Mesendoderm (in vitro differentiated cells): ENCODE measurements around the gene FLVCR1.
A peak's percentile ranks its signal among the peaks of the same experiment; 100 is the strongest.

Experiments
- DNase-seq: peaks from one replicate; pipeline ENCODE4 v3.0.0; 2013
- H2AK5ac ChIP-seq: 2 replicates; pipeline ENCODE4 v1.6.1; 2013; ENCODE audit warnings: low read length, inconsistent platforms
- H2BK120ac ChIP-seq: 2 replicates; pipeline ENCODE4 v1.6.1; 2013; ENCODE audit warnings: low read depth, mild to moderate bottlenecking, low read length, moderate library complexity, mixed read lengths
- H2BK15ac ChIP-seq: replicated peaks from 2 replicates; pipeline ENCODE4 v1.6.1; 2013; ENCODE audit warnings: low read depth, mild to moderate bottlenecking, moderate library complexity
- H2BK5ac ChIP-seq: 2 replicates; pipeline ENCODE4 v1.6.1; 2013; ENCODE audit warnings: low read length, inconsistent platforms
- H3K18ac ChIP-seq: 2 replicates; pipeline ENCODE4 v1.6.1; 2013; ENCODE audit warnings: mild to moderate bottlenecking, low read length, mixed read lengths
- H3K23ac ChIP-seq: one replicate; pipeline ENCODE4 v1.6.1; 2013; ENCODE audit warnings: low read length
- H3K27ac ChIP-seq: 2 replicates; pipeline ENCODE4 v1.5.1; 2013; ENCODE audit warnings: low read depth, mild to moderate bottlenecking, inconsistent platforms, low read length, moderate library complexity
- H3K27me3 ChIP-seq: 2 replicates; pipeline ENCODE4 v1.6.1; 2013; ENCODE audit warnings: low read length, control low read depth, mild to moderate bottlenecking, inconsistent platforms; ENCODE audit not compliant: insufficient read depth, poor library complexity
- H3K36me3 ChIP-seq: 2 replicates; pipeline ENCODE4 v1.6.1; 2013; ENCODE audit warnings: low read length, inconsistent platforms; ENCODE audit not compliant: control insufficient read depth, insufficient read depth
- H3K4ac ChIP-seq: one replicate; pipeline ENCODE4 v1.6.1; 2013; ENCODE audit warnings: low read depth, mild to moderate bottlenecking, low read length, moderate library complexity
- H3K4me1 ChIP-seq: 2 replicates; pipeline ENCODE4 v1.6.1; 2013; ENCODE audit warnings: low read depth, low read length, inconsistent platforms; ENCODE audit not compliant: control insufficient read depth
- H3K4me2 ChIP-seq: 2 replicates; pipeline ENCODE4 v1.6.1; 2013; ENCODE audit warnings: low read length
- H3K4me3 ChIP-seq: 2 replicates; pipeline ENCODE4 v1.5.1; 2013; ENCODE audit warnings: mild to moderate bottlenecking, low read length
- H3K56ac ChIP-seq: one replicate; pipeline ENCODE4 v1.6.1; 2013; ENCODE audit warnings: low read length
- H3K79me1 ChIP-seq: 2 replicates; pipeline ENCODE4 v1.6.1; 2013; ENCODE audit warnings: low read length, inconsistent platforms
- H3K79me2 ChIP-seq: 2 replicates; pipeline ENCODE4 v1.6.1; 2013; ENCODE audit warnings: mild to moderate bottlenecking, low read length; ENCODE audit not compliant: control insufficient read depth, insufficient read depth
- H3K9ac ChIP-seq: 2 replicates; pipeline ENCODE4 v1.6.1; 2013; ENCODE audit warnings: low read length, inconsistent platforms
- H4K5ac ChIP-seq: one replicate; pipeline ENCODE4 v1.6.1; 2013; ENCODE audit warnings: low read length
- H4K8ac ChIP-seq: one replicate; pipeline ENCODE4 v1.6.1; 2013; ENCODE audit warnings: low read depth, mild to moderate bottlenecking, control low read depth, low read length, moderate library complexity
- WGBS: extraction: QIAGEN DNeasy Blood & Tissue Kit; methylation state at CpG from one replicate; pipeline ENCODE4 v1.1.7; 2013; ENCODE audit warnings: low lambda C conversion rate, missing lambda C conversion rate; ENCODE audit not compliant: insufficient coverage; ENCODE audit errors: extremely low coverage; 5-methylcytosine and 5-hydroxymethylcytosine counted together

FLVCR1 gene

GRCh38 chr1:212917134-212917485 lies 59.0 kb downstream of the FLVCR1 start:
- no peak overlapping the region for H2AK5ac ChIP-seq
- no peak overlapping the region for H2BK120ac ChIP-seq
- no peak overlapping the region for H3K4me3 ChIP-seq
- peak overlapping the region; percentile 90 for H3K56ac ChIP-seq
- H4K8ac ChIP-seq = no peak overlapping the region
- no peak overlapping the region for H3K27ac ChIP-seq
- H3K18ac ChIP-seq = no peak overlapping the region
- H3K23ac ChIP-seq = no peak overlapping the region
- H3K4me1 ChIP-seq = peaks cover 17% of the 10 kb centered on the region
- no peaks in the 10 kb centered on the region for H3K36me3 ChIP-seq
- no peak overlapping the region for H4K5ac ChIP-seq
- no peak overlapping the region for H3K4ac ChIP-seq
- no peak overlapping the region for H2BK5ac ChIP-seq
- H3K4me2 ChIP-seq = no peak overlapping the region
- peak overlapping the region; percentile 64 for H3K9ac ChIP-seq
- no peak for DNase-seq
- H2BK15ac ChIP-seq = no peak overlapping the region
- no peaks in the 10 kb centered on the region for H3K79me1 ChIP-seq
- WGBS = no CpG with 5 or more reads among the region's 9 CpGs
- H3K79me2 ChIP-seq = no peaks in the 10 kb centered on the region
- no peaks in the 10 kb centered on the region for H3K27me3 ChIP-seq

- H3K79me1 ChIP-seq = no peaks in the 10 kb centered on the region
- no peak overlapping the region for H2BK5ac ChIP-seq
- no peak overlapping the region for H2AK5ac ChIP-seq
- H3K18ac ChIP-seq = no peak overlapping the region
- no peak overlapping the region for H3K23ac ChIP-seq
- H3K4me3 ChIP-seq = no peak overlapping the region
- no peak overlapping the region for H4K8ac ChIP-seq
- WGBS = no CpG with 5 or more reads among the region's 5 CpGs
- H3K27ac ChIP-seq = no peak overlapping the region
- no peak overlapping the region for H3K9ac ChIP-seq
- H2BK120ac ChIP-seq = no peak overlapping the region
- H3K36me3 ChIP-seq = no peaks in the 10 kb centered on the region
- no peak overlapping the region for H3K4me2 ChIP-seq
- H3K79me2 ChIP-seq = no peaks in the 10 kb centered on the region
- peak overlapping the region; percentile 44 for H3K56ac ChIP-seq
- no peak for DNase-seq
- H3K4ac ChIP-seq = no peak overlapping the region
- no peaks in the 10 kb centered on the region for H3K27me3 ChIP-seq
- peaks cover 17% of the 10 kb centered on the region for H3K4me1 ChIP-seq
- H4K5ac ChIP-seq = no peak overlapping the region
- no peak overlapping the region for H2BK15ac ChIP-seq
Measured at GRCh38 chr1:212917858-212918257, 59.8 kb downstream of the FLVCR1 start.

- no peak overlapping the region for H2BK15ac ChIP-seq
- no peak overlapping the region for H3K56ac ChIP-seq
- no peak overlapping the region for H2BK120ac ChIP-seq
- H4K5ac ChIP-seq = no peak overlapping the region
- H3K4ac ChIP-seq = no peak overlapping the region
- H3K4me3 ChIP-seq = no peak overlapping the region
- no peak for DNase-seq
- H3K27me3 ChIP-seq = no peaks in the 10 kb centered on the region
- H3K79me1 ChIP-seq = no peaks in the 10 kb centered on the region
- no peak overlapping the region for H3K23ac ChIP-seq
- H2BK5ac ChIP-seq = no peak overlapping the region
- no peaks in the 10 kb centered on the region for H3K79me2 ChIP-seq
- H3K18ac ChIP-seq = no peak overlapping the region
- no peak overlapping the region for H3K4me2 ChIP-seq
- WGBS = no CpG with 5 or more reads among the region's 2 CpGs
- peaks cover 17% of the 10 kb centered on the region for H3K4me1 ChIP-seq
- H3K27ac ChIP-seq = no peak overlapping the region
- H3K9ac ChIP-seq = no peak overlapping the region
- H2AK5ac ChIP-seq = no peak overlapping the region
- no peak overlapping the region for H4K8ac ChIP-seq
- no peaks in the 10 kb centered on the region for H3K36me3 ChIP-seq
Measured at GRCh38 chr1:212918824-212919223, 60.7 kb downstream of the FLVCR1 start.

- no CpG with 5 or more reads among the region's 7 CpGs for WGBS
- H3K36me3 ChIP-seq = no peaks in the 10 kb centered on the region
- H3K27ac ChIP-seq = no peak overlapping the region
- no peak overlapping the region for H3K4ac ChIP-seq
- peaks cover 11% of the 10 kb centered on the region for H3K4me1 ChIP-seq
- no peak overlapping the region for H2BK15ac ChIP-seq
- no peak overlapping the region for H4K5ac ChIP-seq
- H3K4me2 ChIP-seq = no peak overlapping the region
- no peaks in the 10 kb centered on the region for H3K27me3 ChIP-seq
- no peak overlapping the region for H2AK5ac ChIP-seq
- H4K8ac ChIP-seq = no peak overlapping the region
- no peak overlapping the region for H2BK5ac ChIP-seq
- H3K4me3 ChIP-seq = no peak overlapping the region
- H3K79me2 ChIP-seq = no peaks in the 10 kb centered on the region
- DNase-seq = no peak
- H3K79me1 ChIP-seq = no peaks in the 10 kb centered on the region
- no peak overlapping the region for H3K9ac ChIP-seq
- no peak overlapping the region for H3K18ac ChIP-seq
- no peak overlapping the region for H3K56ac ChIP-seq
- no peak overlapping the region for H3K23ac ChIP-seq
- no peak overlapping the region for H2BK120ac ChIP-seq
Measured at GRCh38 chr1:212920246-212920645, 62.2 kb downstream of the FLVCR1 start.

- Histone ChIP-seq H2BK120ac (no peak overlapping the region), H3K23ac (no peak overlapping the region), H4K8ac (no peak overlapping the region), H3K79me1 (no peaks in the 10 kb centered on the region), H4K5ac (no peak overlapping the region), H3K56ac (no peak overlapping the region), H3K79me2 (no peaks in the 10 kb centered on the region), H3K4me2 (no peak overlapping the region), H3K27ac (no peak overlapping the region), H3K4me3 (no peak overlapping the region), H2AK5ac (no peak overlapping the region), H2BK15ac (no peak overlapping the region), H3K4ac (no peak overlapping the region), H3K18ac (no peak overlapping the region), H3K36me3 (no peaks in the 10 kb centered on the region), H3K27me3 (no peaks in the 10 kb centered on the region), H2BK5ac (no peak overlapping the region), H3K4me1 (peaks cover 7% of the 10 kb centered on the region), H3K9ac (no peak overlapping the region)
- WGBS = no CpG with 5 or more reads among the region's 6 CpGs
- no peak for DNase-seq
Measured at GRCh38 chr1:212920896-212921295, 62.8 kb downstream of the FLVCR1 start.

- Histone ChIP-seq H3K4ac (no peak overlapping the region), H3K4me1 (peaks cover 2% of the 10 kb centered on the region), H3K79me2 (no peaks in the 10 kb centered on the region), H3K79me1 (no peaks in the 10 kb centered on the region), H3K27me3 (no peaks in the 10 kb centered on the region), H4K8ac (no peak overlapping the region), H3K27ac (no peak overlapping the region), H3K9ac (no peak overlapping the region), H3K4me3 (no peak overlapping the region), H3K23ac (no peak overlapping the region), H2BK15ac (no peak overlapping the region), H3K4me2 (no peak overlapping the region), H3K18ac (no peak overlapping the region), H2AK5ac (no peak overlapping the region), H2BK120ac (no peak overlapping the region), H2BK5ac (no peak overlapping the region), H4K5ac (no peak overlapping the region), H3K56ac (no peak overlapping the region), H3K36me3 (no peaks in the 10 kb centered on the region)
- no peak for DNase-seq
- WGBS = no CpG with 5 or more reads among the region's 5 CpGs
Measured at GRCh38 chr1:212922016-212922415, 63.9 kb downstream of the FLVCR1 start.
